ENCODE results near the gene POLR1G.

The POLR1G gene

DNA sequence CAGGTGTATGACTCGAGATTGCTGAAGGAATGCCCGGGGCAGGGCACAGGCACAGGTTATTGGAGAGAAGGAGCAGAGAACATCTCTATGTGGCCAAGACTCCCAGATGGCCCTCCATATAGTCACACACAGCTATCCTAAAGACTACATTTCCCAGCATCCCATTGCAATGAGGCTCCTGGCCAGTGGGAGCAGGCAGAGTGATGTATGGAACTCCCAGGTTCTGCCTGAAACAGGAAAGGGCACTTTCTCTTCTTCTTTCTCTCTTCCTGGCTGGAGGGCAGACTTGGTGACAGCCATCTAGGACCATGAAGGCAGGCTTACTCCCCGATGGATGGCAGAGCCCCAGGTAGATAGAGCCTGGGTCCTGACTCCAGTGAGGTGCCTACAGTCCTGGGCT is 15.1 kb upstream of the POLR1G start:
- Histone ChIP-seq H3K4me1 (ENCODE audit: low read length) (no peaks in the 10 kb centered on the region), H3K36me3 (replicated peaks; ENCODE audit: insufficient read depth, low read length) (no peaks in the 10 kb centered on the region), H3K79me2 (ENCODE audit: low read length) (no peaks in the 10 kb centered on the region), H4K20me1 (ENCODE audit: insufficient read depth, low read length) (no peaks in the 10 kb centered on the region), H3K27me3 (replicated peaks; ENCODE audit: insufficient read depth, low read length) (0 out of 2 replicates have a peak, but pooled peaks cover under 1% of the 10 kb centered on the region), H3K9me2 (replicated peaks; ENCODE audit: insufficient read depth, low read length) (no peaks in the 10 kb centered on the region), H3K4me2 (ENCODE audit: low read depth, low read length) (no peak overlapping the region), H3K27ac (ENCODE audit: low read length) (no peak overlapping the region), H3K9me3 (replicated peaks; ENCODE audit: insufficient read depth, low read length) (no peaks in the 10 kb centered on the region), H3K9ac (ENCODE audit: low read length) (no peak overlapping the region), H3K4me3 (ENCODE audit: low read length) (no peak overlapping the region), H2AFZ (ENCODE audit: low read length) (no peak overlapping the region), H3F3A (ENCODE audit: insufficient read depth, low read length) (no peaks in the 10 kb centered on the region)
- TF ChIP-seq EZH2 (optimal IDR thresholded peaks at IDR 0.05; ENCODE audit: low read depth, low read length) (no peak), EZH2phosphoT487 (IDR thresholded peaks at IDR 0.05; ENCODE audit: low read length) (no peak)
- TF ChIP-seq, protein P1, sequence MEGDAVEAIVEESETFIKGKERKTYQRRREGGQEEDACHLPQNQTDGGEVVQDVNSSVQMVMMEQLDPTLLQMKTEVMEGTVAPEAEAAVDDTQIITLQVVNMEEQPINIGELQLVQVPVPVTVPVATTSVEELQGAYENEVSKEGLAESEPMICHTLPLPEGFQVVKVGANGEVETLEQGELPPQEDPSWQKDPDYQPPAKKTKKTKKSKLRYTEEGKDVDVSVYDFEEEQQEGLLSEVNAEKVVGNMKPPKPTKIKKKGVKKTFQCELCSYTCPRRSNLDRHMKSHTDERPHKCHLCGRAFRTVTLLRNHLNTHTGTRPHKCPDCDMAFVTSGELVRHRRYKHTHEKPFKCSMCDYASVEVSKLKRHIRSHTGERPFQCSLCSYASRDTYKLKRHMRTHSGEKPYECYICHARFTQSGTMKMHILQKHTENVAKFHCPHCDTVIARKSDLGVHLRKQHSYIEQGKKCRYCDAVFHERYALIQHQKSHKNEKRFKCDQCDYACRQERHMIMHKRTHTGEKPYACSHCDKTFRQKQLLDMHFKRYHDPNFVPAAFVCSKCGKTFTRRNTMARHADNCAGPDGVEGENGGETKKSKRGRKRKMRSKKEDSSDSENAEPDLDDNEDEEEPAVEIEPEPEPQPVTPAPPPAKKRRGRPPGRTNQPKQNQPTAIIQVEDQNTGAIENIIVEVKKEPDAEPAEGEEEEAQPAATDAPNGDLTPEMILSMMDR (IDR thresholded peaks at IDR 0.05; ENCODE audit: low read length) = no peak
- DNase-seq = no peak

DNA sequence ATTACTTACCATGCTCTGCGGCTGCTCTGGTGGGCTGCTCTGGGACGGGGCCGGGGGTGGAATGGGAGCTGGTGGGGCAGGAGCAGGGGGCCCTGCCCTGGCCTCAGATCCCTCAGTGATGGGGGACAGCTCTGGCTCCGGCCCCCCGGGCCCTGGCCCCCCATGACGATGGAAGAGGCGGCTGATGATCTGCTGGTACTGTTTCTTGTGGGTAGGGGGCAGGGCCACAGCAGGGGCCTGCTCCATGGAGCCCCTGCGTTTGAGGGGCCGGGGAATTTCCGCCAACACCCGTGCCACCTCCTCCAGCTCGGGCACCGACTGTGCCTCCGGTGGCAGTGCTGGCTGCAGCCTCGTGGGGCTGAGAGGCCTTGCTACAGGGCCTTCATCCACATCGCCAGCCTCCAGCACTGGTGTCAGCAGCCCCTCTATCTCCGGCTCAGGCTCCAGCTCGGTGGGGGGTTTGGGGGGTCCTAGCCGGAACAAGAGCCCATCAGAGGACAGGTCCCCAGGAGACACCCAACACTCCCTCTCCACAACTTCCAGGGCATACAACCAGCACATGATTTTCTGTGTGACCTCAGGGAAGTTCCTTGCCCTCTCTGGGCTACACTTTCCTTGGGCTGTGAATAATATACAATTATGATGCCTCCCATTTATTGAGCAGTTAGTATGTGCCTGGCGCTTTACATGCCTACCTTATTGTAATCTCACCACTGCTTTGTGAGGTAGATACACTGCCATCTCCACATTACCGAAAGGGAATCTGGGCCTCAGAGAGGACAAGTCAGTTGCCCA is 14.4 kb upstream of the POLR1G start:
- Histone ChIP-seq H3K4me3 (ENCODE audit: low read length) (no peak overlapping the region), H3K9me2 (replicated peaks; ENCODE audit: insufficient read depth, low read length) (no peaks in the 10 kb centered on the region), H4K20me1 (ENCODE audit: insufficient read depth, low read length) (no peaks in the 10 kb centered on the region), H3K27ac (ENCODE audit: low read length) (no peak overlapping the region), H3F3A (ENCODE audit: insufficient read depth, low read length) (no peaks in the 10 kb centered on the region), H3K4me2 (ENCODE audit: low read depth, low read length) (no peak overlapping the region), H3K9ac (ENCODE audit: low read length) (no peak overlapping the region), H3K4me1 (ENCODE audit: low read length) (no peaks in the 10 kb centered on the region), H3K79me2 (ENCODE audit: low read length) (no peaks in the 10 kb centered on the region), H3K9me3 (replicated peaks; ENCODE audit: insufficient read depth, low read length) (no peaks in the 10 kb centered on the region), H2AFZ (ENCODE audit: low read length) (no peak overlapping the region), H3K27me3 (replicated peaks; ENCODE audit: insufficient read depth, low read length) (no peaks in the 10 kb centered on the region), H3K36me3 (replicated peaks; ENCODE audit: insufficient read depth, low read length) (no peaks in the 10 kb centered on the region)
- TF ChIP-seq EZH2phosphoT487 (IDR thresholded peaks at IDR 0.05; ENCODE audit: low read length) (no peak), EZH2 (optimal IDR thresholded peaks at IDR 0.05; ENCODE audit: low read depth, low read length) (no peak)
- TF ChIP-seq, protein P1 (IDR thresholded peaks at IDR 0.05; ENCODE audit: low read length) = no peak
- DNase-seq = no peak

DNA sequence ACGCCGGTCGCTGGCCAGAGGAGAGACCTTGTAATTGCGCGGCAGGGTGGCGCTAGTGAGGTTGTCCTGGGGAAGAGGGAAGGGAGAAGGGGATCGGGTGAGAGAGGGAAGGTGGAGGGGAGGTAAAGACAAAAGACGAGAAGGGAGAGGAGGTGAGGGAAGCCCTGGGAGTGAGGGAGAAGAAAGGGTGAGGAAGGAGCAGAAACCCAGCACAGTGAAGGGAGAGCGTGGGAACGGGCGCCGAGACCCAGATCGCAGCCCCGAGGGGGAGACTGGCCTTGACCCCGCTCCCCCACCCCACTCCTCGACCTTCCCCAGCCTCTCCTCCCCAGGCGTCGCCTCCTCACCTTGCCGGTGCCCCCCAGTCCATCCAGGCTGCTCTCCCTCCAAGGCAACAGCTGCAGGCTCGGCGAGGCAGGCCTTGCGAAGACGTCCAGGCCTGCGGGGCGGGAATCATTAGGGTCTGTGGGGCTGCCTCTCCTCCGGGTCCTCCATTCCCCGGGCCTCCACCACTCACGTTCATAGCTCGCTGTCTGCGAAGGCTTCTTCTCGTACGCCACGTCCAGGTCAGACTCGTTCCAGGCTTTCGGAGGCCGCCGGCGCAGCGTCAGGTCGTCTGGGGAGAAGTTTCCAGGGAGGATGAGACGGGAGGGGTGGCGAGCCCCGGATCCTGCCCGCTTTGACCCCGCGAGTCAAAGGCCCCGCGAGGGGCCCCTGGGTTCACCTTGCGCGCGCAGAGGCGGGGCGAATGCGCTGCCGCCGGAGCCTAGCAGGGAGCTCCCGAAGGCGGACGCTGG is 10.4 kb upstream of the POLR1G start:
- TF ChIP-seq EZH2phosphoT487 (IDR thresholded peaks at IDR 0.05; ENCODE audit: low read length) (no peak), EZH2 (optimal IDR thresholded peaks at IDR 0.05; ENCODE audit: low read depth, low read length) (no peak)
- TF ChIP-seq, protein P1 (IDR thresholded peaks at IDR 0.05; ENCODE audit: low read length) = no peak
- no peak overlapping the region for H3K9ac ChIP-seq (ENCODE audit: low read length)
- H3K36me3 ChIP-seq (replicated peaks; ENCODE audit: insufficient read depth, low read length) = no peaks in the 10 kb centered on the region
- H4K20me1 ChIP-seq (ENCODE audit: insufficient read depth, low read length) = no peaks in the 10 kb centered on the region
- no peaks in the 10 kb centered on the region for H3K9me2 ChIP-seq (replicated peaks; ENCODE audit: insufficient read depth, low read length)
- no peak overlapping the region for H3K4me3 ChIP-seq (ENCODE audit: low read length)
- H3K4me2 ChIP-seq (ENCODE audit: low read depth, low read length) = no peak overlapping the region
- H3K79me2 ChIP-seq (ENCODE audit: low read length) = no peaks in the 10 kb centered on the region
- no peaks in the 10 kb centered on the region for H3F3A ChIP-seq (ENCODE audit: insufficient read depth, low read length)
- no peaks in the 10 kb centered on the region for H3K4me1 ChIP-seq (ENCODE audit: low read length)
- H3K27ac ChIP-seq (ENCODE audit: low read length) = no peak overlapping the region
- no peak overlapping the region for H2AFZ ChIP-seq (ENCODE audit: low read length)
- no peaks in the 10 kb centered on the region for H3K9me3 ChIP-seq (replicated peaks; ENCODE audit: insufficient read depth, low read length)
- no peak for DNase-seq
- H3K27me3 ChIP-seq (replicated peaks; ENCODE audit: insufficient read depth, low read length) = no peaks in the 10 kb centered on the region
